Activated T-cell treated with anti-CD3 and anti-CD28 coated beads for 1 hour (primary cell): Measurements from ENCODE around the gene C5AR2.
"Not testable (repeated sequence)": the region's sequence is repeated elsewhere in the genome, so short reads cannot be mapped to it uniquely, and the experiment has no call there.

Source experiments
- DNase-seq: peaks from one replicate; pipeline ENCODE4 v3.0.0-alpha.2; 2020; ENCODE audit warnings: low read depth

Gene C5AR2

DNA sequence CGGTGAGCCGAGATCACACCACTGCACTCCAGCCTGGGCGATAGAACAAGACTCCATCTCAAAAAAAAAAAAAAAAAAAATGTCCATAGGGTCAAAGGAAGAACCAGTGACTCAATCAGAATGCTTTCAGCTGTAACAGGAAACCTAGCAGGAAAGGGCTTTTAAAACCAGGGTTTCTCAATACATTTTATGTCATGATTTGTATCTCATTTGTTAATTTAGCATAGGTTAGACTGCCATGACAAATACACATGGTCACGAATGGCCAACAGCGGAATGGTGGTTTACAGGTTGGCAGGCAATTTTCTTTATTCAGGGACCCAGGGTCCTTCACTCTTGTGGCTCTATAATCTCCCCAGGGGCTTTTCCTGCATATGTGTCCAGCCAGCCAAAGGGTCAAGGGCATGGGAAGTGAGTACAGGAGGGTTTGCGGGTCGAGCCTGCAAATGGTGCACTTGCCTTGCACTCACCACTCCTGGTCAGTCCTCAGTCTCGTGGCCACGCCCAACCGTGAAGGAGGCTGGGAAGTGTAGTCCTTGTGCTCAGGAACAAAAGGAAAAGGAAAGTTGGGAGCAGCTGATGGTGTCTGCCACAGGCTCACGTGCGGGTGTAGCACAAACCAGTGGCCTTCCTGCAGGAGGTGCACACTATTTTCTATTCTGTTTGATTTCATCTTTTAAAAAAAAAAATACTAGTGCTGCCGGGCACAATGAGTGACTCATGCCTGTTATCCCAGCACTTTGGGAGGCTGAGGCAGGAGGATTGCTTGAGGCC, 32.0 kb downstream of the C5AR2 start:
- no peak for DNase-seq

- not testable (repeated sequence) for DNase-seq
Observed at GRCh38 chr19:47365455-47365854, 33.5 kb downstream of the C5AR2 start.

DNA sequence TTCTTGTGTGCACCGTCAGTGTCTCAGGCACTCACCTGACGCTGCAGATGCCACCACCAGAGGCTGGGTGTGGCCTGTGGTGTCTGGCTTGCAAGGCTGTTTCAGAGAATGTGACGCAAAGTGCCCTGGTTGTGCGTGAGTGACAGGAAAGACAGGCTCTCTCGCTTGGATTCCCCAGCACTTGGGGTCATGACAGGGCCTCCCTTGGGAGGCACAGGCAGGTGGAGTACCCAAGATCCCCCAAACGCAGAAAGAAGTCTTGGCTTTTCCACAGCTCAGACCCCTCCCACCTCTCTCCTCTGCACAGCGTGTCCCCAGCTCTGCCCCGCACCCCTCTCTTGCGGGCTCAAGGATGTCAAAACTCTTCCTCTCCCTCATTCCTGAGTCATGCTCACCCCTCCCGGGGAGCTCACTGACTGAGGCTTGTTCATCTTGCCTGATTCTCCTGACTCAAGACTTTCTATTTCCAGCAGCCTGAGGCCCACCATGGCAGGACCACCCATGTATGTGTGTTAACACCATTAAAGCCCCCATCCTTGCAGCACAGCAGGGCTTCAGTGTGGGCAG, 38.2 kb downstream of the C5AR2 start:
- DNase-seq = no peak

DNA sequence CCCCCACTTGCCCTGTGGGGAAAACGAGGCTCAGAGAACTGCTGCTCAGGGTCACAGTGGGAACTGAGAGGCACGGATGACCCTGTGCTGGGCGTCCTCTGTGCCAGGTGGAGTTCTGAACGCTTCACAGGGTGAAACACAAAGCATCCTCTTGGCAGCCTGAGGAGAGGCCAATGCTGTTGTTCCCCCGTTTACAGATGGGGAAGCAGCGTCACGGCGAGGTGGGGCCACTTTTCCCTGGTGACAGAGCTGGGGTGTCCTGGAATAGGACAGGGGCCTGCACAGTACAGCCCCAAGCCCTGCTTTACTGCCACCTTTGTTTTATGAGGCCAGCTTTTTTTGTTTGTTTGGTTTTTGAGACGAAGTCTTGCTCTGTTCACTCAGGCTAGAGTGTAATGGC, 39.3 kb downstream of the C5AR2 start:
- no peak for DNase-seq

GRCh38 chr19:47372603-47373002, 40.6 kb downstream of the C5AR2 start:
- no peak for DNase-seq

DNA sequence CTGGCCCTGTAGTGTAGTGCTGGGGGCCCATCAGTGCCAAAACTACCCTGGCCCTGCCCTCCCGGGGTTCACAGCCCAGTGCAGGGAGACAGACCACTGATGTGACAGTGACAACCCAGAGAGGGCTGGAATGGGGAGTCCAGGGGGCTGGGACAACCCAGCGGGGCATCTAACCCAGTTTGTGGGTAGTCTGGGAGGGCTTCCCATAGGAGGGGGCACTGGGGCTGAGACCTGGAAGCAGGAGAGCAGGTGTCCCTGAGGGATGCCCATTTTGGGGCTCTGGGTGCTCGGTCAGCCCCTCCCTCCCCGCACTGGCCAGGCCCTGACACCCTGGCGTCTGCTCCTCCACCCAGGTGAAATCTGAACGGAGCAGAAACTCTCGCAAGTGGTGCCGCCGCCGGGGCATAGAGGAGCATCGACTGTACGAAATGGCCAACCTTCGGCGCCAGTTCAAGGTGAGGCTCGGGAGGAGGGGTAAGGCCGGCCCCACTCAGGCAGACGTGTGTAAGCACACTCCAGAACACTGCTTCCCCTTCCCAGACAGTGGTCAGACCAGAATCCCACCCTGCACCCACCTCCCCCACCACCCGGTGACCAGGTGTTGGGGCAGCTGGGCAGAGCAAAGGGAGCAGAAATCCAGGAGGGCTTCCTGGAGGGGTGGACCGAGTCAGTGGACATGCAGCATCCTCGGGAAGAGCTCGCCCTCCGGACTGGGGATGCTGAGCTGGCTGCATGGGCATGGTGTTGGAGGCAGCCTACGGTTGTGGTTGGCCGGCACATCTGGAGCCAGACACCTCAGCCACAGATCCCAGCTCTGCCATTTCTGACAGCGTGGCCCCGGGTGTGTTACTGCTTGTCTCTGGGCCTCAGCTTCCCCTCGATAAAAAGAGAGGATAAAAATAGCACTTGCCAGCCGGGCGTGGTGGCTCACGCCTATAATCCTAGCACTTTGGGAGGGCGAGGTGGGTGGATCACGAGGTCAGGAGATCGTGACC, 41.6 kb downstream of the C5AR2 start:
- DNase-seq = no peak

DNA sequence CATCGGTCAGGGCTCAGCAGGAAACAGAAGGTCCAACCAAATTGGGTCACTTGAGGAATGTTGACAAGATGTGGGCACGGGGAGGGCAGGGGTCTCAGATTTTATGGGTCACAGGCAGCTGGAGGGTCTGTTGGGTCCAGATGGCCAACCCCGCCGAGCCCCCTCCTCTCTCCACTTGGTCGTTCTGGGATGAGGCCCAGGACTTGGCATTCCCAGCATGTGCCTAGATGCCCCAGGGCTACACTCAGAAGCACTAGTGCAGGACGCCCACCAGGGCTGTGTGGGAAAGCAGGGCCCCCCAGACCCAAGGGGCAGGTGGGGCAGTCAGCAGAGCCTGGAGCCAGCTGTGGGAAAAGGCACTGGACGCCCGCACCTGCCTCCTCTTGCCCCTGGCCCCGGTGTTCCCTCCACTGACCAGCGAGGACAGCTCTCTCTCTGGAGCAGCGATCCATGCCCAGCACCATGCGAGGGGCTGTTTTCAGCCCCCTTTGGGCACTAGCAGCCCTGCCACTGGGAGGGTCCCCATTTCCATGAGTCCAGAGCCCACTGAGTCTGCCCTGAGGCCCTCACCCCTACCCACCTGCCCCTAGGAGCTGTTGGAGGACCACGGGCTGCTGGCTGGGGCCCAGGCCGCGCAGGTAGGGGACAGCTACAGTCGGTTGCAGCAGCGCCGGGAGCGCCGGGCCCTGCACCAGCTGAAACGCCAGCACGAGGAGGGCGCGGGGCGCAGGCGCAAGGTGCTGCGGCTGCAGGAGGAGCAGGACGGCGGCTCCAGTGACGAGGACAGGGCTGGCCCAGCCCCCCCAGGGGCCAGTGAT, 43.1 kb downstream of the C5AR2 start:
- no peak for DNase-seq

- no peak for DNase-seq
Observed at GRCh38 chr19:47375694-47376588, 44.0 kb downstream of the C5AR2 start.

DNA sequence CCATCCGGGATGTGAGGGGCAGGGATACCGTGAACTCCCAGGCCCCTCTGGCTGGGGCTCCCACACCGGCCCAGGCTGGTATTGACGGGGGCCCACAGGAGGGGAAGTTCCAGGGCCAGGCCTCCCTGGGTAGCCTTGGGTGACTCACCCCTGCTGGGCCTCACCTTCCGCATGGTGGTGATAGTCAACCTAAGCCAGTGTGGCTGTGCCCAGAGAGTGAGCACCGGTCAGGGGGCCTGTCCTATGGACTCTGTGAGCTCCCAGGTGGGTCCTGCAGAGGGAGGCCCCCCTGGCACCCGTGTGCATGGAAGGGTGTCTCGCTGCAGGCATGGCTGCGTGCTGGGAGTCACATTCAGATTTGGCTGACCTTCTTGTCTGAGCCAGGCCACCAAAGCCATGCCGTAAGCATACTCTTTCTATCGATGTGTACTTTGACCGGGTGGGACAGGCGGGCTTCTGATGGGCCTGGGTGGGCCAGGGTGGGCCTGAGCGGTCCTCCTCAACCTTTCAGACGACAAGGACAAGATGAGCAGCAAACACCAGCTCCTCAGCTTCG, 44.7 kb downstream of the C5AR2 start:
- no peak for DNase-seq

- no peak for DNase-seq
Observed at GRCh38 chr19:47377208-47377701, 45.3 kb downstream of the C5AR2 start.

GRCh38 chr19:47377801-47378200, 45.8 kb downstream of the C5AR2 start:
- no peak for DNase-seq

DNA sequence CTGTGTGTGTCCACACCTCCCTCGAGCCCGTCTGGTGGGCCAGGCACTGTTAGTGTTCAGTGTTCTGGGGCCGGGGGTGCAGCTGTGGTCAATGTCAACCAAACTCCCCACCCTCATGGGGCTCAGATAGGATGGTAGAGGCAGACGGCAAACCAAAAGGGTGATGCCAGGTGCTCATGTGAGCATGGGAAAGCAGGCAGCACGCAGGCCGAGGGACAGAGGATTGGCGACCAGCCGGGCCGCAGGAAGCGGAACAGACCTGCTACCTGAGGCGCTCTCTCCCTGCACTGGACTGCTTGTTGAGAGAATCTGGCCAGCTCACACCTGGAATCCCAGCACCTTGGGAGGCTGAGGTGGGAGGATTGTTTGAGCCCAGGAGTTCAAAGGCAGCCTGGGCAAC, 46.3 kb downstream of the C5AR2 start:
- DNase-seq = no peak

GRCh38 chr19:47379381-47379938, 47.5 kb downstream of the C5AR2 start:
- no peak for DNase-seq

GRCh38 chr19:47380559-47380958, 48.6 kb downstream of the C5AR2 start:
- no peak for DNase-seq

- no peak for DNase-seq
Observed at GRCh38 chr19:47381121-47381520, 49.1 kb downstream of the C5AR2 start.

DNA sequence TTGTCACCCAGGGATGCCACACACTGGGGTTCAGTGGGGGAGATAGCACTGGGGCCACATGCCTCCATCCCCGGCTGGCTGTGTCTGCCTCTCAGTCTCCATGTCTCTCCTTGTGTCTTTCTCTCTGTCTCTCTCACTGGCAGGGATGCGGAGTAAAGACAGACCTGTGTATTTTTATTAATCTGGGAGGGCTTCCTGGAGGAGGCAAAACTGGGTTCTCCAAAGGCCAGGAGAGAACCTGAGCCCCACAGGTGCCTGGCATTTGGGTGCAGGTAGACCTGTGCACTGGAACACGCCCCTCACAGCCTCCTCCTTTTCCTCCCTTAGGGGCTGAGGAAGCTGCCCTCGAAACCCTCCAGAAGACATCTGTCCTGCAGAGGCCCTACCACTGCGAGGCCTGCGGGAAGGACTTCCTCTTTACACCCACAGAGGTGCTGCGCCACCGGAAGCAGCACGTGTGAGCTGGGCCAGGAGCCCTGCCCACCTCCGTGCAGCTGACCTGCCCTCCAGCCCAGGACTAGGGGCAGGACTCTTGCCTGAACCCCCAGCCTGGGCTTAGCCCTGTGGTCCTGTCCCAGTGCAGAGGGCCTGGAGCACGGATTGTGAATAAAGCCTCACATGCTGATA, 49.8 kb downstream of the C5AR2 start:
- DNase-seq = no peak

GRCh38 chr19:47383890-47384289, 51.9 kb downstream of the C5AR2 start:
- DNase-seq = not testable (repeated sequence)

DNA sequence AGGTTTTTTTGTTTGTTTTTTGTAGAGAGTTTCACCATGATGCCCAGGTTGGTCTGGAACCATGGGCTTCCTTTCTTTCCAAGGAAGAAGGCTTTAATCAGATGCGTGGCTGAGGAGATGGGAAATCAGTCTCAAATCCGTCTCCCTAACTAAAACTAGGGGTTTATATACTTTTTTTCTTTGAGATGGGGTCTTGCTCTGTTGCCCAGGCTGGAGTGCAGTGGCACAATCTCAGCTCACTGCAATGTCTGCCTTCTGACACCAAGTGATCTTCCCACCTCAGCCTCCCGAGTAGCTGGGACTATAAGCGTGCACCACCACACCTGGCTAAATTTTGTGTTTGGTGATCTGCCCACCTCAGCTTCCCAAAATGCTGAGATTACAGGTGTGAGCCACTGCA, 52.6 kb downstream of the C5AR2 start:
- not testable (repeated sequence) for DNase-seq

DNA sequence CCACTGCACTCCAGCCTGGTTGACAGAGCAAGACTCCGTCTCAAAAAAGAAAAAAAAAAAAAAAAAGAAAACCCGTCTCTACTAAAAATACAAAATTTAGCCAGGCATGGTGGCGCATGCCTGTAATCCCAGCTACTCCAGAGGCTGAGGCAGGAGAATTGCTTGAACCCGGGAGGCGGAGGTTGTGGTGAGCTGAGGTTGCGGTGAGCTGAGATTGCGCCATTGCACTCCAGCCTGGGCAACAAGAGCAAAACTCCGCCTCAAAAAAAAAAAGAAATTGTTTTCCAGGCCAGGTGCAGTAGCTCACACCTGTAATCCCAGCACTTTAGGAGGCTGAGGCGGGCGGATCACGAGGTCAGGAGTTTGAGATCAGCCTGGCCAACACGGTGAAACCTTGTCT, 54.6 kb downstream of the C5AR2 start:
- not testable (repeated sequence) for DNase-seq
